GM21423 (cell line): ENCODE data around the gene LCE3E.

Experiments used
- ATAC-seq: cut with Tn5 transposase; IDR thresholded peaks from one replicate; pipeline ENCODE4 v1.9.1; 2021; ENCODE audit warnings: mild to moderate bottlenecking, moderate library complexity; ENCODE audit not compliant: unreplicated experiment

Gene LCE3E

GRCh38 chr1:152517237-152517811 is 49.3 kb downstream of the LCE3E start:
- ATAC-seq, result no peak

GRCh38 chr1:152516082-152516481 is 50.5 kb downstream of the LCE3E start:
- ATAC-seq, result no peak
